Activated T-helper 2 cell treated with anti-CD3 and anti-CD28 coated beads, Interferon-gamma antibody, Interleukin-2, Interleukin-4, amounts not matched to agents 10 μg/mL and 5 μg/mL and 100 μg/mL, durations not matched to agents 14 hours and 24 hours and 36 hours (primary cell): Measurements from ENCODE around the gene MCL1. TPM values are rescaled to one million over a fixed set of nuclear protein-coding genes. Genes with fewer than 3 reads are reported as not detected.
"Not testable (repeated sequence)": the region's sequence is repeated elsewhere in the genome, so short reads cannot be mapped to it uniquely, and the experiment has no call there.

Experiments used
- DNase-seq: peaks from one replicate; pipeline ENCODE4 v3.0.0; 2021; ENCODE audit warnings: low spot score
- H3K27ac Mint-ChIP-seq: one replicate; pipeline ENCODE4 v1.8.0; 2021; ENCODE audit warnings: mixed read lengths
- H3K27me3 Mint-ChIP-seq: one replicate; pipeline ENCODE4 v1.8.0; 2021; ENCODE audit warnings: low read depth, mixed read lengths
- H3K36me3 Mint-ChIP-seq: one replicate; pipeline ENCODE4 v1.8.0; 2021; ENCODE audit warnings: low read depth, mixed read lengths
- H3K4me1 Mint-ChIP-seq: one replicate; pipeline ENCODE4 v1.8.0; 2021; ENCODE audit warnings: low read depth, mixed read lengths
- H3K4me3 Mint-ChIP-seq: one replicate; pipeline ENCODE4 v1.8.0; 2021; ENCODE audit warnings: low read depth, mild to moderate bottlenecking, moderate library complexity, mixed read lengths
- H3K9me3 Mint-ChIP-seq: one replicate; pipeline ENCODE4 v1.8.0; 2021; ENCODE audit warnings: mixed read lengths
- intact Hi-C: fragments of 100-400 bp; cut with micrococcal nuclease; formaldehyde crosslinking; loops from one replicate; pipeline ENCODE4 v1.15.1; 2023
- total RNA-seq: library from RNA; stranded (reverse); gene quantifications from 2 replicates; pipeline ENCODE4 v1.2.3, GENCODE V29; 2022

The MCL1 gene
- total RNA-seq, 1 donor from 2014 or later, result 217 TPM

GRCh38 chr1:150575072-150575489, 4.3 kb downstream of the MCL1 start:
- intact Hi-C loops, result no loop called here

GRCh38 chr1:150574260-150575071, 4.9 kb downstream of the MCL1 start:
- Mint-ChIP-seq H3K27me3 (no peaks in the 10 kb centered on the region), H3K4me1 (peaks cover 52% of the 10 kb centered on the region), H3K36me3 (peaks cover 97% of the 10 kb centered on the region), H3K4me3 (peak overlapping the region; percentile 98), H3K9me3 (no peaks in the 10 kb centered on the region), H3K27ac (peak overlapping the region; percentile 91)
- intact Hi-C loops, result no loop called here
- DNase-seq, result no peak

More at GRCh38 chr1:150575072-150575489, 4.3 kb downstream of the MCL1 start:
- DNase-seq, result no peak
- peaks cover 46% of the 10 kb centered on the region for H3K4me1 Mint-ChIP-seq
- H3K27me3 Mint-ChIP-seq, result no peaks in the 10 kb centered on the region
- peak overlapping the region; percentile 91 for H3K27ac Mint-ChIP-seq
- no peaks in the 10 kb centered on the region for H3K9me3 Mint-ChIP-seq
- H3K4me3 Mint-ChIP-seq, result peak overlapping the region; percentile 98
- peaks cover 92% of the 10 kb centered on the region for H3K36me3 Mint-ChIP-seq

DNA sequence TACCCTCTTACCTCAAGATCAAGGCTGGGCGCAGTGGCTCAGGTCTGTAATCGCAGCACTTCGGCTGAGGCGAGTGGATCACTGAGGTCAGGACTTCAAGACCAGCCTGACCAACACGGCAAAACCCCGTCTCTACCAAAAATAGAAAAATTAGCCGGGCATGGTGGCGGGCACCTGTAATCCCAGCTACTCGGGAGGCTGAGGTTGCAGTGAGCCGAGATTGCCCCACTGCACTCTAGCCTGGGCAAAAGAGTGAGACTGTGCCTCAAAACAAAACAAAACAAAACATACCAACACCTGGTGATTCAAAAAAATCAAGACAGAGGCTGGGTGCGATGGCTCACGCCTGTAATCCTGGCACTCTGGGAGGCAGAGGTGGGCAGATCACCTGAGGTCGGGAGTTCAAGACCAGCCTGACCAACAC, 5.8 kb downstream of the MCL1 start:
- DNase-seq, H3K9me3 Mint-ChIP-seq, intact Hi-C loops, H3K27me3 Mint-ChIP-seq: not testable (repeated sequence)
- H3K4me1 Mint-ChIP-seq, result peaks cover 60% of the 10 kb centered on the region
- H3K4me3 Mint-ChIP-seq, result peak overlapping the region; percentile 98
- peak overlapping the region; percentile 75 for H3K27ac Mint-ChIP-seq
- H3K36me3 Mint-ChIP-seq, result peaks cover 96% of the 10 kb centered on the region

- Mint-ChIP-seq H3K36me3 (peaks cover 93% of the 10 kb centered on the region), H3K27ac (peak overlapping the region; percentile 75), H3K4me1 (peaks cover 66% of the 10 kb centered on the region), H3K4me3 (peak overlapping the region; percentile 98), H3K9me3 (no peaks in the 10 kb centered on the region), H3K27me3 (no peaks in the 10 kb centered on the region)
- intact Hi-C loops, result no loop called here
- no peak for DNase-seq
Observed at GRCh38 chr1:150572918-150573647, 6.3 kb downstream of the MCL1 start.

DNA sequence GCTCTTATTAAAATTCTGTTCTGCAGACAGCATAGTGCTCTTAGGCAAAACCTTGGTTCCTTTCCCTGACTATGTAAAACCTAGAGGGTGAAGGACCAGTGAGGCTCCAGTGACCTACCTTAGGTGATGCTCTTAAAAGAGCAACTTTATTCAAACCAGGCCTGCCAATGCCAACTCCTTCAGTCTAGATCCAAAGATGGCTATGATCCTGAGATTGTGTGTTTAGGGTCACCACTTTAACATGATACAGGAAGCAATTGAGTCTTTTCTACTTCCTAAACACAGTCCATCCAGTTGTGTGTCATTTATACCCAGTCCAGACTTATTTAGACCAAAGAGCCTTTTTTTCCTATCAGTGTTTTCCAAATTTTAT, 10.8 kb downstream of the MCL1 start:
- peaks cover 75% of the 10 kb centered on the region for H3K4me1 Mint-ChIP-seq
- intact Hi-C loops, result loop anchor here (1.0 to 10.0 kb wide), 4 partner anchors 82 to 684 kb away; partner anchors contain the start of genes ARNT, CTSS and TARS2
- H3K4me3 Mint-ChIP-seq, result peak overlapping the region; percentile 74
- H3K27ac Mint-ChIP-seq, result peak overlapping the region; percentile 95
- H3K36me3 Mint-ChIP-seq, result peaks cover 53% of the 10 kb centered on the region
- no peak for DNase-seq
- no peaks in the 10 kb centered on the region for H3K9me3 Mint-ChIP-seq
- H3K27me3 Mint-ChIP-seq, result no peaks in the 10 kb centered on the region

GRCh38 chr1:150567717-150568593, 11.5 kb downstream of the MCL1 start:
- Mint-ChIP-seq H3K4me3 (peak overlapping the region; percentile 74), H3K4me1 (peaks cover 75% of the 10 kb centered on the region), H3K27ac (peak overlapping the region; percentile 95), H3K27me3 (no peaks in the 10 kb centered on the region), H3K36me3 (peaks cover 47% of the 10 kb centered on the region), H3K9me3 (no peaks in the 10 kb centered on the region)
- intact Hi-C loops, result loop anchor here (1.0 to 10.0 kb wide), 7 partner anchors 10 to 683 kb away; partner anchors contain the start of genes ARNT, CTSS, ENSA and TARS2
- no peak for DNase-seq

- no peaks in the 10 kb centered on the region for H3K9me3 Mint-ChIP-seq
- H3K4me3 Mint-ChIP-seq, result peak overlapping the region; percentile 74
- H3K36me3 Mint-ChIP-seq, result peaks cover 41% of the 10 kb centered on the region
Observed at GRCh38 chr1:150567341-150567716, 12.1 kb downstream of the MCL1 start.

GRCh38 chr1:150566589-150567340, 12.6 kb downstream of the MCL1 start:
- H3K27me3 Mint-ChIP-seq, result no peaks in the 10 kb centered on the region
- H3K4me3 Mint-ChIP-seq, result peak overlapping the region; percentile 74
- peak overlapping the region; percentile 95 for H3K27ac Mint-ChIP-seq
- peaks cover 35% of the 10 kb centered on the region for H3K36me3 Mint-ChIP-seq
- no peaks in the 10 kb centered on the region for H3K9me3 Mint-ChIP-seq
- intact Hi-C loops, result loop anchor here (1.0 to 10.0 kb wide), 5 partner anchors 12 to 682 kb away; partner anchors contain the start of genes CTSS and ENSA
- peaks cover 77% of the 10 kb centered on the region for H3K4me1 Mint-ChIP-seq
- DNase-seq, result no peak

More at GRCh38 chr1:150567341-150567716, 12.1 kb downstream of the MCL1 start:
- intact Hi-C loops, result loop anchor here (1.0 to 10.0 kb wide), 5 partner anchors 11 to 683 kb away; partner anchors contain the start of genes CTSS and ENSA
- peak; percentile 75 for DNase-seq
- H3K27me3 Mint-ChIP-seq, result no peaks in the 10 kb centered on the region
- H3K27ac Mint-ChIP-seq, result peak overlapping the region; percentile 95
- H3K4me1 Mint-ChIP-seq, result peaks cover 77% of the 10 kb centered on the region

- Mint-ChIP-seq H3K4me1 (peaks cover 73% of the 10 kb centered on the region), H3K27ac (peak overlapping the region; percentile 100), H3K4me3 (peak overlapping the region; percentile 34)
Observed at GRCh38 chr1:150565240-150565991, 14.0 kb downstream of the MCL1 start.

GRCh38 chr1:150564051-150564991, 15.1 kb downstream of the MCL1 start:
- Mint-ChIP-seq H3K27me3 (no peaks in the 10 kb centered on the region), H3K27ac (peak overlapping the region; percentile 100), H3K4me1 (peaks cover 67% of the 10 kb centered on the region), H3K4me3 (peak overlapping the region; percentile 97), H3K36me3 (peaks cover 12% of the 10 kb centered on the region), H3K9me3 (no peaks in the 10 kb centered on the region)
- no peak for DNase-seq
- intact Hi-C loops, result loop anchor here (5.0 to 10.0 kb wide), 4 partner anchors 200 to 680 kb away; partner anchors contain the start of genes CTSS, MINDY1, PRUNE1 and TNFAIP8L2

More at GRCh38 chr1:150565240-150565991, 14.0 kb downstream of the MCL1 start:
- DNase-seq, H3K27me3 Mint-ChIP-seq, H3K9me3 Mint-ChIP-seq: not testable (repeated sequence)
- intact Hi-C loops, result loop anchor here (10.0 kb wide), 2 partner anchors 199 to 681 kb away; partner anchors contain the start of gene CTSS
- peaks cover 23% of the 10 kb centered on the region for H3K36me3 Mint-ChIP-seq
